NCI-H1092 treated with DMSO at 0.1 percent for 48 hours (cell line): Measurements from ENCODE around the gene SERPINA1.

Source experiments
- DNase-seq: peaks from one replicate; lab custom pipeline; 2025; lab: John Stamatoyannopoulos, UW

The SERPINA1 gene

DNA sequence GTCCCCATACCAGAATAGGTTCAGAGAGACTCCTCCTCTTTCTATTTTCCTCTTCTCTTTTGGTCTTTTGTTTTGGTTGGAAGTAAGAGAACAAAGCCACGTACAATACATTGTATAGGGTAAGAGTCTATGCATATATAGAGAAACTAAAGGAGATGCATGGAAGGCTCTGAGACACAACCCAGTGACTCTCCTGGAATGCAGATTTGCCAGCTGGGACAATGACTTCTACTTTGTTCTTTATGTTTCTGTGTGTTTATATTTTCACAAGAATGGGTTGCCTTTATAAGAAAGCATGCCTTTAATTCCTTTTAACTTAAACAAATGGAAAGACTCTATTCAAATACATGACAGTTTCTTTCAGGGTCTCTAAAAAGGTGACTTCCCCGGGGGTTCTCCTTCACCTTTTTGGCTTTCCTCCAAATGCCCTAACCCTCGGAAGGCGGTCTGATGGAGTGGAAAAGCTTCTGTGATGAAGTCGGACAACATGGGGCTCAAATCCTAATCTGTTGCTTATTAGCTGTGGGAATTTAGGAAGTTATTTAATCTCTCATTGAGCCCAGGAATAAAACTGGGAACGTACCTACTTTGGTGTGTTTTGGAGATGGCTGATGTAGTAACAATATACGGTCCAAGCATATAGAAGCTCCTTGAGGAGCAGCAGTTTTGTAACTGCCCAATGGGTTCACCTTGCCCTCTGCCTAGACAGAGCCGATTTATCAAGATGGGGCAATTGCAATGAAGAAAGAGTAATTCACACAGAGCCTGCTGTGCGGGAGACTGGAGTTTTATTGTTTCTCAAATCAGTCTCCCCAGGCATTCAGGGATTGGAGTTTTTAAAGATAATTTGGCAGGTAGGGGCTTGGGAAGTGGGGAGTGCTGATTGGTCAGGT, 9.1 kb upstream of the SERPINA1 start:
- DNase-seq: no peak

DNA sequence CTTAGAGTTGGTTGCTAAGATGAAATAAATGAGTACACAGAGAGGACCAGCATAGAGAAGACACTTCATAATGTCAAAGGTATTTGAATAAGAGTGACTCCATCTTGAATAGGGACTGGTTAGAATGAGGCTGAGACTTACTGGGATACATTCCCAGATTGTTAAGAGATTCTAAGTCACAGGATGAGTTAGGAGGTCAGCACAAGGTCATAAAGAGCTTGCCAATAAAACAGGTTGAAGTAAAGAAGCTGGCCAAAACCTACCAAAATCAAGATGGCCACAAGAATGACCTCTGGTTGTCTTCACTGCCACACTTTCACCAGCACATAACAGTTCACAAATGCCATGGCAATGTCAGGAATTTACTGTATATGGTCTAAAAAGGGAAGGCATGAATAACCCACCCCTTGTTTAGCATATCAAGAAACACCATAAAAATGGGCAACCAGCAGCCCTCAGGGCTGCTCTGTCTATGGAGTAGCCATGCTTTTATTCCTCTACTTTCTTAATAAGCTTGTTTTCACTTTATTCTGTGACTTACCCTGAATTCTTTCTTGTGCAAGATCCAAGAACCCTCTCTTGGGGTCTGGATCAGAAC, 8.3 kb upstream of the SERPINA1 start:
- no peak for DNase-seq

DNA sequence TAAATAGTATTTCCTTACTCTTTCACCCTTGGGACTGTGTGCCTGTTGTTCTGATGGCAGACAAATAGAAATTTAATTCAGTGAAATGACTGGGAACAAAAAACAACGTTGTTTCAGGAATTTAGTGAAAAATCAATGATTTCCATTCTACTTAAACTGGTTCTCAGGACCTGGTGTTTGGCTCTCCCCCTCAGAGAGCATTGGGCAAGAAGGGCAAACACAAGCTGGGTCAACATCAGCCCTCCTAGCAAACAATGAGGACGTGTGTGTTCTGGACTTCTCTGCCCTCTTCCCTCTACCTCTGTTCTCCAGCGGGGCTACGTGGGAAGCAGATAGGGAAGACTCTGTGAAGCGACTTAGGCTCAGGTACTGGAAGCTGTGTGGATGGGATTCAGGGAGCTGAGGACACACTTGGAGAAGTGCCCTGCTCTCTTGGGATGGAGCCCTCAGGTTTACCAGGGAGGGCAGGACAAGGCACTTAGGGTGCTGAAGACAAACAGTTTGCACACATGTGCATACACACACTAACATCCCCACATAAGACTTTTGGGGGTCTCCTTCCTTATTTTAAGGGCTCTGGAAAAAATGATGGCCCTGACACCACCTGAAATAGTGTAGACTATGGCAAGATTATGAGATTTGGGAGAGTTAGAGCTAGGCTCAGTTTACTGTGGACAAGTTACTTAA, 7.6 kb upstream of the SERPINA1 start:
- DNase-seq: peak; percentile 80

DNA sequence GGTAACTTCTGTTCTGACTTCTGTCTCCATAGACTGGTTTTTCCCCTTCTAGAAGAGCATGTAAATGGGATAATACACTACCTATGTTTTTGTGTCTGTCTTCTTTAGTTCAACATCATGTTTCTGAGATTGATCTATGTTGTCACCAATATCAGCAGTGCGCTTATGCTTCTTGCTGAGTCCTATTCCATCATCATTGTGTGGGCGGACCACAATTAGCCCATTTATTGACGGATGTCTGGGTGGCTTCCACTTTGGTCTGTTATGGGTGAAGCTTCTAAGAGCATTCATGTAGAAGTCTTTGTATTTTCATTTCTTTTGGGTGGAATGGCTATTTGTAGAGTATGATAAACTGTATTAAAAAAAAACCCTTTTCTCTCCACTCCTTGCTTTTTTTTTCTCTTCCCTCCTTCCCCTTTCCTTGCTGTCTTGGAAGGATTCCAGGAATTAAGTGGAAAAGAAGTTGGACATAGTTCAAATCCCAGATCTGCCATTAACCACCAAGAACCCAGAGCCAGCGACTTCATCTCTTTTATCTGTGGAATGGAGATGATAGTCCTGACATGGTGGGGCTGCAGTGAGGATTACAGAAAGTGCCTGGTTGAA, 7.0 kb upstream of the SERPINA1 start:
- no peak for DNase-seq

DNA sequence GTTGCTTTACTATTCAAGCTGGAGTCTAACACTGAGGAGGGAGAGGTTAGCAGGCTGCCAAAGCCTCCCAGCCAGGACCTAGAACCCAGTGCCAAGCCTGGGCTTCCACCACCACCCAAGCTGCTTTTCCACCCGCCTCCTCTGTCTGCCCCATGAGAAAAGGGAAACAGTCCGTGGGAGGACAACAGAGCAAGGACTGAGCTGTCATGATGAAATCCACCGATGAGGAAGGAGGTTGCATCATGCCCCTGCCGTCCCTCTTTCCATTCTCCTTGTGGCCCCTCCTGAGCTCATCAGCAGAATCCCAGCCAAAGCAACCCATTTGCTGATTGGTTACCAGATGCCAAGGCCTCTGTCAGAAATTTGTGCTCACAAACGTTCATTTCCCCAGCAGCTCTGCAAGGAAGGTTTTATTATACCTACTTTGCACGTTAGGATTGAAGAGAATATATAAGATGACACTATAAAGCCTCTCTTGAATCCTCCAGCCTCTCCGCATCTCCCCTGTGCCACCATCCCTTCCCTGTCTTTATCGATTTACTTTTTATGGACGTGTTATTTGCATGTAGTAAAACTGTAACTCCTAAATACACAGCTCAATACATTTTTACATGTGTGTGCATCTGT, 6.3 kb upstream of the SERPINA1 start:
- no peak for DNase-seq

DNA sequence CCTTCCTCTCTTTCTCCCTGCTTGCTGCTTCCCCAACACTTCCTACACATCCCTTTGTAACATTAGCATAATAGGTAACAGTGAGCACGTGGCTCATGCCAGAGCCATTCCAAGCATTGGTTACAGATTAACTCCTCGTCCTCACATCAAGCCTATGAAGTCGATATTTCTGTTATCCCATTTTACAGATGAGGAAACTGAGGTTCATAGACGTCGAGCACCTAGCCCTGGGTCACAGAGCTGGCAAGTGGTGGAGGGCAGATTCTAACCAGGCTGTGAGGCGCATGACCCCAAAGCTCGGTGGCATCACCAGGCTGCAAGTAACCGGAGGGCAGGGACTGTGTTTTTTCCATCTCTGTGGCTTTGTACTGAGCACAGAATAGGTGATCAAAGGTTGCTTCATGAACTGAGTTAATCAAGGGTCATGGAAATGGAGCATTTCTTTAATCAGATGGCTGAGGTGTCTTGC, 5.7 kb upstream of the SERPINA1 start:
- no peak for DNase-seq

DNA sequence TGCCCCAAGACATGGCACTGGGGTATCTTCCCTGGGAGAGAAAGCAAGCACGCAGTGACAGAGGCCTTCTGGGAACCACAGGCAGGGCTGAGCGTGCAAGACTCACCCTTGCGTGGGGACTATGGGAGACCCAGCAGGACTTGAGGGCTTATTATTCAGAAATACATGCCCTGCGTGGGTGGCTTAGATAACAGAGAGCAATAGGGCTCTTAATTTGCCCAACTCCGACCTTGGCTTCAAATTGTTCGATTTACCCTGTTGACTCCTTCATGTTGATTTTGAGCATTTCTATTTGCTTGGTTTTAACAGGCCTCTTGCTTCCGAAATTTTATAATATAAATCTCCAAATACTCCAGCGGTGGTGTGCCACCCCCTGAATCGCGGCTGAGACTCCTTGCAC, 5.1 kb upstream of the SERPINA1 start:
- DNase-seq: no peak

DNA sequence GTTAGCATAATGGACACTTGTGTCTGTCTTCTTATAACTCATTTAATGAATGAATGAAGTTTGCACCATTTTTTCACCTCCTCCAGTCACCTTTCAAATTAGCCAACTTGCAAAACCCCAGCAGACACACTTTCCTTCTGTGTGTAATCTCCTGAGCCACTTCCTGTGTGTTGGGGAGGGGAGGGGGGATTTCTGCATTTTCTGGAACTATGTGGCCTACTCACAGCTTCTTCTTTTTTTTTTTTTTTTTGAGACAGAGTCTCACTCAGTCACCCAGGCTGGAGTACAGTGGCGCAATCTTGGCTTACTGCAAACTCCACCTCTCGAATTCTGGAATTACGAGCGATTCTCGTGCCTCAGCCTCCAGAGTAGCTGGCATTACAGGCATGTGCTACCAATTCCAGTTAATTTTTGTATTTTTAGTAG, 4.1 kb upstream of the SERPINA1 start:
- DNase-seq: no peak

DNA sequence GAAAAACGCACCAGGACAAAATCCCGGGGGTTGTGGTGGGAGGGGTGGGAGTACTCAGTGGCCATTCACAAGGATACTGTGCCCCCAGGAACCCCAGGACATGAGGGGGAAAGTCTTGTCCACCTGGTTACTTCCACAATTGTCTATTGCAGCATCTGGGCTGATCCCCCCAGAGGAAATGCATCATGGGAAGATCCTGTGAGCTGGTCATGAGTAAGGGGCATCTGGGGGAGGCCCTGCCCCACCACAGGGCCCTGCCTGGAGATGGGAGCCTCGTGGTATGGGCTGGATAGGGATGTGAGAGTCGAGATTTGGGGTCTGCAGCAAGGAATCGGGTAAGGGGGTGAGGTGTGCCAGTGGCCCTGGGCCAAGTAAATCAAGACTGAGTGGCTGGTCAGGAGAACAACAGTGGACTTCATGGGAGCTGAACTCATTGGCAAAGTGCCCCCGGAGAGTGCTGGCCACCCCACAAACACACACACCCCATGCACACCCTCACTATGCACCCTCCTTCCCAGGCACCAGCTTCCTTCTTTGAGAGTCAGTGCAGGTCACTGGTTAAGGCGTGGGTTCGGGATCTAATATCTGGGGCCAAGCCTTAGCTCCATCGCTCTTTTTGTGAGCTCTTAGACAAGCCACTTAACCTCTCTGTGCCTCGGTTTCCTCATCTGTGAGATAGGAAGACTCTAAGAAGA, 3.0 kb upstream of the SERPINA1 start:
- DNase-seq: no peak

DNA sequence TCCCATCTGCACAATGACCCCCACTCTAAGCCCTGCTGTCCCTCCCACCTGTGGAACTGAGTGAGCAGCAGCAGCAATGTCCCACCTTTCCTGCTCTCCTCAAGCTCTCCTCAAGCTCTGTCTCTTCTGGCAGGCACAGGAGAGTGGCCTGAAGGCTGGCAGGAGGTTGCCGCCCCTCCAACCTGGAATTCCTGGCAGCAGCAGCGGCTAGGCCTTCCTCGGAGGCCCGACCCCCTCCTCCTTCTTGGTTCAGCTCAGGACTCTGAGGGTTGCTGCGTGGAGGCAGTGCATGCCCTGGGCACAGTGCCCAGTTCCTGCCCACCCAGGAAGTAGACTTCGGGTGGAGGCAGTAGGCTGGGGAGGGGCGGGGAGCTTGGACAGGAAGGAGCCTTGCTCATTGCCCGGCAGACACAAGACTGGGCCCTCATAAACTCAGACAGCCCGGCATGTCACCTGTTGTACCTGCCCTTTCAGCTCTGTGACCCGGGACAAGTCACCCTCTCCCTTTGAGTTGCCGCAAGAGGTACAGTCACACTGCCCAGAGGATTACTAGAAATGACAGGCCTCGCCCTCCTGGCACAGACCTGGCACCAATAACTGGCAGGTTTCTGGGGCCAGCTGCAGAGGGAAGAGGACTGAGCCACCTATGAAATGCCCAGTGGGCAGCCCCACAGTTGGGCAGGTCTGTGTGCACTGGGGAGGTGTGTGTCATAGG, 2.1 kb upstream of the SERPINA1 start:
- DNase-seq: peak; percentile 10

DNA sequence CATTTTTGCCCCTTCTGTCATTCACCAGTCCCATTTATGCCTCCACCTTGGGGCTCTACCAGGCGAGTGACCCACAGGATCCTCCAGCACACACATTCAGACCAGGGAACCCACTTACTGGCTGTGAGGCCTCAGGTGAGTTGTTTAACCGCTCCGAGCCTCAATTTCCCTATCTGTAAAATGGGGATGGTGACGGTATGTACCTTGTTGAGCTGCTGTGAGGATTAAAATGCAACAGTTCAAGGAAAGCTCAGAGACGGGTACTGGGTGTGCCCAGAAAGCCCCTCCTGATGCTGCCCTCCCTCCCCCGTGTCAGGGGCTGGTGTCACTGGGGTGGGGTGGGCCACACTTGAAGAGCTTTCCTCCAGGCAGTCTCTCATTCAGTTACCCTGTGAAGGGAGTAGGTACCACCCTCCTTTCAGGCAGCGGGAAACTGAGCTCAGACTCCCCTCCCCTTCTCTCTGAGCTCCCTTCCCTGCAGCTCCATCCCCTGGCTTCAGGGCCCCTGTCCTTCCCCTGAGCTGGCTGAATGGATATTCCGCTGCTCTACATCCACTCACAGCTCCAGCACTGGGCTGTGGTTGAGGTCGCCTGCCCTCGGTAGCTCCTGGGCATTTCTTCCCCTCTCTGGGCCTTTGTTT, 1.4 kb upstream of the SERPINA1 start:
- DNase-seq: no peak

DNA sequence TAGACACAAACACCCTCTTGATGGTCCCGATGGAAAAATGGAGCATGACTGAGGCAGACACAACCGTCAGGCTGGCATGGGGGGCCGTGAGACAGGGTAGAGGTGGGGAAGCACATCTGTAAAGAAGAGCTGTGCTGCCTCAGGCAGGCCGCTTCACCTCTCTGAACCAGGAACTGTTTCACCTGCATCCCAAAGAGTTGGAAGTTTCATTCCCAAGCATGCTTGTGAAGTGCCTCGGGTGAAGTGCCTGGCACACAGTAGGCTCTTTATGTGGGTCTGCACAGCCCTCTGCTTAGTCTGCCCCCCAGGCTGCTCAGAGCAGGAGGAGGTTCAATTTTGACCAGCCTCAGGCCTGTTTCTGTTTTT, 685 bp upstream of the SERPINA1 start:
- no peak for DNase-seq

DNA sequence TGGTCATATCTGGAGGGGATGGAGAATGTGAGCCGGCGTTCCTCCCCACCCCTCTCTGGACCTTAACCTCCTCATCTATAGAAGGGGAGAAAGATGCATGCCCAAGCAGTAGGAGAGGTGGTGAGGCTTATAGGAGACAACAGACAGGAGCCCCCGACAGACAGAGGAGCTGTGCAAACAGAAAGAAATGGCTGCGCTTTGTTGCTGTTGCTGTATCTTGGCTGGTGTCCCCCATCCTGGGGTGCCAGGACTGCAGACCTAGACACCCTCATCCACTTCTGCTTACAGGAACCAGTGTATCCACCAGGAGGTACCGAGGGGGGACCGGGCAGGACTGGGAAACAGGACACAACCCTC, 397 bp downstream of the SERPINA1 start:
- no peak for DNase-seq

DNA sequence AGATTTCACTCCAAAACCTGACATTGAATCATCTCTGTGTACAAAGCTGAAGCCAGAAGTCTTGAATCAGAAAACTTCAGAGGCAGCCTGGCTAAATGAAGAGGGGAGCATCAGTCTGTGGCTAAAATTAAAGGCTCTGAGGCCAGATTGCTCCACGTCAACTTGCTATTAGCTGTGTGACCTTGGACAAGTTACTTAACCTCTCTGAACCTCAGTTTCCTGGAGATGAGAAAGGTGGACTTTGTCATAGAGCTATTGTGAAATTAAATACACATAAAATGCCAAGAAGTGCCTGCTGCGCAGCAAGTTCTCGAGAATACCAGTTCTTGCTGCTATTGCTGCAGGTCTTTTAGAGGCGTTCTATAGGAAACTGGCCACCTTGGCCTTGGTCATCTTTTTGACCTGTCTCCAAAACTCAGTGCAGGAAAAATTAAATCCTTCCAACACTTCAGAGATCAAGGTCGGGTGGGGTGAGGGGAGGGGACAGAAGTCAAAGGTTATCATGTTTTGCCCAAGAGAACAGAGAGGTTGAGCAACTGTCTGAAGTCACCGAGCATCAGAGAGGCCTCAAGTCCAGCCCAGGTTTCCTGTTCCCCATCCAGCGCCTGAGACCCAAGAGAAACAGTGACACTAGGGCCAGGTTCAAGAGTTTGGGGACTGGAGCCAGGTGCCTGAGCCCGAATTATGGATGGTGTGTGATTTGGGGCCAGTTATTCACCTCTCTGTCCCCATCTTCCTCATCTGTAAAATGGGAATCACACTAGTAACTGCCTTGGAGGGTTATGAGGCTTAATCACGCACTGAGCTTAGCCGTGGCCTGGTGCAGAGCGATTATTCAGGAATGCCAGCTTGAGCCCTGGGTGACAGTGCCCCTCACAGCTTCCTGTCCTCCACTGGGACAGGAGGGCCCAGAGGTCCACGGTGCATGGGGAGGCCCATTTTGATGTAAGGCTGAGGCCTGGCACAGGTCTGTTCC, 1.1 kb downstream of the SERPINA1 start:
- no peak for DNase-seq

DNA sequence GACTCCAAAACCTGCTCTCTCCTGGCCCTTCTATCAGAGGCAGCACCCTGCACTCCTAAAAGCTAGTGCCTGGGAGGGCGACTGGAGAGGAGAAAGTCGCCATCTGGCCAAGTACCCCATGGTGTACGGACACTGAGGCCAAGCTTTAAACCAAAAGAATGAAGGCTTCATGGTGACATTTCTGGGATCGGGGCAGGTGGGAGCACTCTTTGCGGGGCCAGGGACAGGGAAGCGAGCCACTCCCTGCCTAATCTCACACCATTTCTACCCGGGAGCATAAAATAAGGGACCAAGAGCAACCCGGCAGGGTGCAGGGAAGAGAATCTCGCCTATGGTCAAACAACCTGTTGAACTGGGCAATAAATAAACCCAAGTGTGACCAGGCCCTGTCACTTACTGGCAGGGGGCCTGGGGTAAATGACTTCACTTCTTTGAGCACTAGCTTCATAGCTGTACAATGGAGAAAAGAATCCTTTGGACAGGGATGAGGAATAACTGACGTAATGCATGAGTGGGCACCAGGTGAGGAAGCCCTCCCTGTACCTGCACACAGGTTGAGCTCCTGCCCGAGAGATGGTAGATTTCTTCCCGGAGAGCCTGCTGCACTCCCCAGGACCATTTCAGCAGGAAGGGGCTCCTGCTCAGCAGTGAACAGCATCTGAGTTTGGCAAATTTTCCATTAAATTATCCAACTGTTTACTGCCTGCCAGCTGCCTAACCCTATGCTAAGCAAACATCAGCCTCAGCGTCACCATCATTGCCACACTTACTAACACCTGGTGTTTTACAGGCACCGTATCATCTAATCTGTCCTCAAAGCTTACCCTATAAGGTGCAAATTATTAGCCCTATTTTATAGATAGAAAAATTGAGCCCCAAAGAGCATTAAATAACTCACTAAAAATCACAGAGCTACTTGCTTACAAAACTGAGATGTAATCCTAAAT, 2.0 kb downstream of the SERPINA1 start:
- DNase-seq: peak; percentile 16

DNA sequence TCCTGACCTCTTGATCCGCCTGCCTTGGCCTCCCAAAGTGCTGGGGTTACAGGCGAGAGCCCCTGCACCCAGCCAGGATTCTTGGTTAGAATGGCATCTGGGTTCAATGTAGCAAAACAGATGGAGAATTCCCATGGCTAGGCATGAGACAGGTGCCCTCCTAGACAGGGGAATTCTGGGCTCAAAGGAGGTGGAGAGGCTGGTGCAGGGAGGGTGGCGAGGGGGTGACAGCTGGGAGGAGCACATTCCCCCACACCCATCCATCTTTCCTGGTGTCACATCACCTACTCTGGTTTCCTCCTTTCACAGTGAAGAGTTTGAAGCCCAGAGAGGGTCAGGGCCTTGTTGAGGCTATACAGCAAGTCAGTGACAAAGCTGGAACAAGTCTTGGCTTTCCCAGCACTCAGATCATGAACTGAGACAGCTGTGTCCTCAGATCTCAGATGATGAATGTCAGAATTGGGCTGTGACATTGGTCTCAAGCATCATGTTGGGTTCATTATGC, 2.8 kb downstream of the SERPINA1 start:
- DNase-seq: no peak

DNA sequence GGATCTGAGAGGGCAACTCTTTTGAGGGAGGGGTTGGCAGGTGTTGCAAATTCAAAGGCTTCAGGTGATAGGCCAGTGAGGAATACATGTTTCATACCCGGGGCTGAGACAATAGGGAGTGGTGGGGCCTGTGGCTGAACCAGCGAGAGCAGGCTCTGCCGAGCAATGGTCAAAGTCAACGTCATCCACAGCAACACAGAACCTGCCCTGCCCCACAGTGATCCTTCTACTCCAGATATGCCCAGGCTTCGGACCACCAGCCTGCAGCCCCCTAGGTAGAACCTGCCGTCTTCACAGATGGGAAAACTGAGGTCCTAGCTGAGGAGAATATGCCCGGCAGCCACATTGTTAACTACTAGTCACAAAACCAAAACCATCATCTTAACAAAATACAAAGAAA, 4.1 kb downstream of the SERPINA1 start:
- DNase-seq: no peak

DNA sequence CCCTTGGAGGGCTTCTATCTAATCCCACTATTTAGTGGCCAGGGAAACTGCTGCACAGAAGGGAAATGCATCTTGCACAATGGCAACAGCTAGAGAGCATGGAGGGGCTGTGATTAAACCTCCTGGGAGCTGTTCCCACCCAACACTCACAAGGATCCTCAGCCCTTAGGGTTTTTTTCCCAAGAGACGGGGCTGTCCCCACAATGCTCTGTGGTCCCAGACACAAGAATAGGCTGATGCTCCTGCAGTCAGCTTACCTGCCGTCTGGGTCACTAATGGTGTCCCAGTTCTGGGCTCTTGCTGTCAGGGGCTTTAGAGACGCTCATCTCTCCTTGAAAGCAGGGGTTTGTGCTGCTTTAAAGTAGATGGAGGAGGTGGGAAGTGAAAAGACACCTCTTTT, 4.6 kb downstream of the SERPINA1 start:
- DNase-seq: no peak
